Measurements from ENCODE around the gene ADARB2. TPM values are rescaled to one million over a fixed set of nuclear protein-coding genes. Genes with fewer than 3 reads are reported as not detected.
"Not testable (repeated sequence)": the region's sequence is repeated elsewhere in the genome, so short reads cannot be mapped to it uniquely, and the experiment has no call there.

ADARB2 gene
- total and polyA plus RNA-seq, 2 donors: 0.66 to 2.5 TPM

DNA sequence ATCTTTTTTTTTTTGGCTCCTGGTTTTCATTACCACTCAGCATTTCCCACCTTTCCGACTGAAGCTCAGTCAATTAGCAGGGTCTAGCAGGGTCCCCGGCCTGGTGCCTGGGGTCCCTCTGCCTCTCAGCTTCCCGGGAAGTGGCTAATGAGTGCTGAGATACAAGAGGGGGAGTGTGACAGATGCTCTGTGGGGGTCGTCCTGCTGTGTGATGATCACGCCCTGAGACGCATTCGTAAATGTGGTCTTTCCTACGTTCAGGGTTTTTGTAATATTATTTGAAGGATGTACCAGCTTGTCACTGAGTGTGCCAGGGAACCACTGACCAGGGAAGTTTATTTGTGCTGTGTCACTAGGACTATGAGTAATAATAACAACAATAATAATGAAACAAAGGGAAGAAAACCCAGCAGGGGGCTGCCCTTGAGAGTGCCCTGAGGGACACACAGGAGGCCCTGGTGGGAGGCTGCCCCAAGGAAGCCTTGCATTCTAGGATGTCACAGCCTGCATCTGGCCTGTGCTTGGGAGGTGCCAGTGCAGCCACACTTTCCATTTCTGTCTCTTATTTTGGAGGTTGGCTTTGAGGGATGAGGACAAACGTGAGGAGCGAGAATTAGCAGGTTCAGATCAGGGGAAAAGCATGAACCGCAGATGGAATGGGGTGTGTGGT is 337.8 kb downstream of the ADARB2 start:
- no peaks in the 10 kb centered on the region for H3K9me3 ChIP-seq (ENCODE audit: control insufficient read depth in 2 of 2, insufficient read depth in 1 of 2, low read length in 1 of 2)

DNA sequence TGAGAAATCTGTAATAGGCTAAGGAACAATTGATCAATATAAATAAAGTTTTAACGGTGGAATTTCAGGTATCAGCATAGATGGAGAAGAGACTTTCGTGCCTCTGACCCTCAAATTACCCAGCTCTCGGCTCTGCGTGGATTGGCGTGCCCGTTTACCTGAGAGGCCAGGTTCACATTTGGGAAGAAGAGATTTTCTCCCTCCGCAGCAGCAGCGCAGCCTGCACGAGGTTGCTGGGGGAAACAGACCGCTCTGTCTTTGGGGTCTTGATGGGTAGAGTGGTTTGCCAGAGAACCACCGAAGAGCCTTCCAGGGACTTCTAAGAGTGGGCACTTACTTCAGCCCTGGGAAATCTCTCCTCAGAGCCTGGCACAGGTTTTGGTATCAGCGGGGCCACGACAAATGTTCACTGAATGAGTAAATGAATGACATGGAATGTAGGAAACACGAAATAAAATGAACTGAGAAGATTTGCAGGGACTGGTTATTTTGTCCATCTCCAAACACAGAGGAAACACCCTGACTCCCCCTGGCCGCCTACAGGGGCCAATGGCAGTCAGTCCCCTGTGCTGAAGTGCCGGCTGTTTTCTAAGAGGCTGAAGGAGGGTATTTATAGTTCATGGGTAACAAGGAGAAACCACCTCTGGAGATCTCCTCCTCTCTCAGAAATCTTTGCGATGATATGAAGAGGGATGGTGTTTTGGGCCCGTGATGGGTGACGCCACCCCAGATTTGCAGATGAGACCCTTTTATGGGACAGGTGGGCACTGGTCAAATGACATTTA is 338.5 kb downstream of the ADARB2 start:
- WGBS: 94% methylated on average over 19 of the region's 19 CpGs
- Histone ChIP-seq H3K36me3 (ENCODE audit: control insufficient read depth in 2 of 2, insufficient read depth in 2 of 2, low read length in 1 of 2) (no peaks in the 10 kb centered on the region), H3K4me1 (ENCODE audit: control insufficient read depth in 2 of 2, insufficient read depth in 2 of 2, low read length in 2 of 2) (no peaks in the 10 kb centered on the region), H3K27ac (ENCODE audit: low read depth in 1 of 2, low read length in 1 of 2) (no peak overlapping the region), H3K4me3 (ENCODE audit: low read length in 2 of 2) (no peak overlapping the region), H3K9me3 (ENCODE audit: control insufficient read depth in 2 of 2, insufficient read depth in 1 of 2, low read length in 1 of 2) (no peaks in the 10 kb centered on the region), H3K27me3 (ENCODE audit: control insufficient read depth in 2 of 2, insufficient read depth in 1 of 2, low read length in 1 of 2) (no peaks in the 10 kb centered on the region)
- DNase-seq (ENCODE audit: low read depth in 6 of 9, low spot score in 9 of 9): no peak

More for the DNA sequence above, 337.8 kb downstream of the ADARB2 start:
- no peaks in the 10 kb centered on the region for H3K4me1 ChIP-seq (ENCODE audit: control insufficient read depth in 2 of 2, insufficient read depth in 2 of 2, low read length in 2 of 2)
- H3K36me3 ChIP-seq (ENCODE audit: control insufficient read depth in 2 of 2, insufficient read depth in 2 of 2, low read length in 1 of 2): no peaks in the 10 kb centered on the region
- H3K4me3 ChIP-seq (ENCODE audit: low read length in 2 of 2): no peak overlapping the region
- H3K27ac ChIP-seq (ENCODE audit: low read depth in 1 of 2, low read length in 1 of 2): no peak overlapping the region
- H3K27me3 ChIP-seq (ENCODE audit: control insufficient read depth in 2 of 2, insufficient read depth in 1 of 2, low read length in 1 of 2): no peaks in the 10 kb centered on the region
- no peak for DNase-seq (ENCODE audit: low read depth in 6 of 9, low spot score in 9 of 9)
- 84% methylated on average over 11 of the region's 11 CpGs for WGBS

DNA sequence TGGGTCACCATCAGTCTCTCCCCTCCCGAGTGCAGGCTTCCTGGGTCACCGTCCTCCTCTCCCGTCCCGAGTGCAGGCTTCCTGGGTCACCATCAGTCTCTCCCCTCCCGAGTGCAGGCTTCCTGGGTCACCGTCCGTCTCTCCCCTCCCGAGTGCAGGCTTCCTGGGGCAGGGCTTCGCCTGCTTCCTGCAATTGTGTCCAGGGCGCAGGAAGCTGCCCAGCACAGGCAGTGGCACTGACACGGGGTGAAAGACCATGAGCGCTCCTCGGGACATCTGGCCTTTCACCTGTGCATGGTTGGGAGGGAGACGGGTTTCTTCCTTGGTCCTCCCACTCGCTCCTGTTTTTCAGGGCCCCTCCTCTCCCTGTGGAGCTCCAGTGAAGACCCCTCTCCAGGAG is 339.2 kb downstream of the ADARB2 start:
- not testable (repeated sequence) for H3K27me3 ChIP-seq (ENCODE audit: control insufficient read depth in 2 of 2, insufficient read depth in 1 of 2, low read length in 1 of 2); H3K4me1 ChIP-seq (ENCODE audit: control insufficient read depth in 2 of 2, insufficient read depth in 2 of 2, low read length in 2 of 2); H3K27ac ChIP-seq (ENCODE audit: low read depth in 1 of 2, low read length in 1 of 2); H3K4me3 ChIP-seq (ENCODE audit: low read length in 2 of 2); H3K36me3 ChIP-seq (ENCODE audit: control insufficient read depth in 2 of 2, insufficient read depth in 2 of 2, low read length in 1 of 2); H3K9me3 ChIP-seq (ENCODE audit: control insufficient read depth in 2 of 2, insufficient read depth in 1 of 2, low read length in 1 of 2); DNase-seq (ENCODE audit: low read depth in 6 of 9, low spot score in 9 of 9)
- WGBS: 50% methylated on average over 15 of the region's 15 CpGs

DNA sequence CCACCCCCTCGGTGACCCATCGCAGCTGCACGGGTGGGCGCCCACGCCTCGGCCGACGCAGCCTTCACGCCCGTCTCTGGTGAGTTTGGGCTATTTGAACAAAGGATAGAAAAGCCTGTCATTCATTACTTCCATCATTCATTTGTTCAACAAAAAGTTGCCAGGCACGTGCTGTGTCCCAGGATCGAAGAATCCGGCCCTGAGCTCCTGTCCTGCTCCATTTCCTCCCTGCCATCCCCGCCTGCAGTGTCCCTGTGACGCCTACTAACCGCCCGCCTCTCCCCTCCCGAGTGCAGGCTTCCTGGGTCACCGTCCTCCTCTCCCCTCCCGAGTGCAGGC is 341.1 kb downstream of the ADARB2 start:
- Histone ChIP-seq H3K4me3 (ENCODE audit: low read length in 2 of 2) (no peak overlapping the region), H3K4me1 (ENCODE audit: control insufficient read depth in 2 of 2, insufficient read depth in 2 of 2, low read length in 2 of 2) (no peaks in the 10 kb centered on the region), H3K36me3 (ENCODE audit: control insufficient read depth in 2 of 2, insufficient read depth in 2 of 2, low read length in 1 of 2) (no peaks in the 10 kb centered on the region), H3K27ac (ENCODE audit: low read depth in 1 of 2, low read length in 1 of 2) (no peak overlapping the region), H3K9me3 (ENCODE audit: control insufficient read depth in 2 of 2, insufficient read depth in 1 of 2, low read length in 1 of 2) (no peaks in the 10 kb centered on the region), H3K27me3 (ENCODE audit: control insufficient read depth in 2 of 2, insufficient read depth in 1 of 2, low read length in 1 of 2) (no peaks in the 10 kb centered on the region)
- whole genome bisulfite sequencing: 88% methylated on average over 20 of the region's 20 CpGs
- DNase-seq (ENCODE audit: low read depth in 6 of 9, low spot score in 9 of 9): no peak

DNA sequence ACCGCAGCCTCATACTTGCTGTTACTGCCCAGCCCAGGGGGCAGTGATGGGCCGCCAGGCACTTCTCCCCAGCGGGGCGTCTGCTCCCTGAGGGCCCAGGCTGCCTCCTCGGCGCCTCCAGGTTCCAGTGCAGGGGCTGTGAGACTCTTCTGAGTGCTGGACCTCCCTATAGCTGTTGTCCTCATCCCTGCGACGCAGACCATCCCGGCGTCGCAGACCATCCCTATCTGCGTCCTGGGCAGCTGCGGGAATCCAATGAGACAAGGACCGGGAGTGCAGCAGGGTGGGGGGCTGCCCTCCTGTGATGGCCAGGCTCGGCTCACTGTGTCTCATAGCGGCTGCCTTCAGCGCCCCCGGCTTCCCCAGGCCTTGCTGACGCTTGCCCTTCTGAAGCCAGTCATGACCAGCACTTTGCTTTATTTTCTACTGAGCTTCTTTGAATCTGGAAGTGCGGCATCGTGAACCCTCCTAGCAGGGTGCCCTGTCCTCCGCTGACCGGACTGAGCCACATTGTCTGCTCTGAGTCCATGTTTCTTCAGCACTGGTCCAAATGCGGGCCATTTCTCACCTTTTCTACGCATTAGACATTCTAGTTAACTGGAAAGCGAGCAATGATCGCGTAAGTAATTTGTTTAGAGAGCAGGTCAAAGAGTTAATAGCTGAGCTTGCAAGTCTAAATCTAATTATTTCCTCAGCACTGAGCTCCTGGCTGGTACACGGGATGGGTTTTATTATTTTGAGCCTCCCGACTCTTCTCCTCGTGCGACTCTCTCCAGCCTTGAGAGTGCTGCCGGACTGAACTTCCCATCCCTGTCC is 341.6 kb downstream of the ADARB2 start:
- 94% methylated on average over 33 of the region's 33 CpGs for WGBS
- no peak for DNase-seq (ENCODE audit: low read depth in 6 of 9, low spot score in 9 of 9)
- H3K36me3 ChIP-seq (ENCODE audit: control insufficient read depth in 2 of 2, insufficient read depth in 2 of 2, low read length in 1 of 2): no peaks in the 10 kb centered on the region
- H3K27me3 ChIP-seq (ENCODE audit: control insufficient read depth in 2 of 2, insufficient read depth in 1 of 2, low read length in 1 of 2): no peaks in the 10 kb centered on the region
- H3K9me3 ChIP-seq (ENCODE audit: control insufficient read depth in 2 of 2, insufficient read depth in 1 of 2, low read length in 1 of 2): no peaks in the 10 kb centered on the region
- no peak overlapping the region for H3K27ac ChIP-seq (ENCODE audit: low read depth in 1 of 2, low read length in 1 of 2)
- no peaks in the 10 kb centered on the region for H3K4me1 ChIP-seq (ENCODE audit: control insufficient read depth in 2 of 2, insufficient read depth in 2 of 2, low read length in 2 of 2)
- no peak overlapping the region for H3K4me3 ChIP-seq (ENCODE audit: low read length in 2 of 2)

DNA sequence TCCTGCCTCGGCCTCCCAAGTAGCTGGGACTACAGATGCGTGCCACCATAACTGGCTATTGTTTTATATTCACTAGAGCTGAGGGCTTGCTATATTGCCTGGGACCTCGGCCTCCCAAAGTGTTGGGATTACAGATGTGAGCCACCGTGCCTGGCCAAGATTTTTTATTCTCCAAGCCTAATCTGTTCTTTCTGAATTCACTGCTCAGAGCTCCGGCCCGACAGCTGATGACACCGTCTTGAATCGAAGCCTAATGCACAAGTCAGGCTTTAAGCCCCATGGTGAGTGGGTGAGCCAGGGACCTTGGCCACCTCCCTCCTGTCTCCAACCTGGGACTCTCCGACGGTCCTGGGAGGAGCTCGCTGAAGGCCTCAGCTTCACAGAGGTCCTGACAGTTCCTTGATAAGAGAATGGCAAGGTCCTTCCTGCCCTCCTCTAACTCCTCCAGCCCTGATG is 342.3 kb downstream of the ADARB2 start:
- no peak for DNase-seq (ENCODE audit: low read depth in 6 of 9, low spot score in 9 of 9)
- Histone ChIP-seq H3K27ac (ENCODE audit: low read depth in 1 of 2, low read length in 1 of 2) (no peak overlapping the region), H3K27me3 (ENCODE audit: control insufficient read depth in 2 of 2, insufficient read depth in 1 of 2, low read length in 1 of 2) (no peaks in the 10 kb centered on the region), H3K4me1 (ENCODE audit: control insufficient read depth in 2 of 2, insufficient read depth in 2 of 2, low read length in 2 of 2) (no peaks in the 10 kb centered on the region), H3K9me3 (ENCODE audit: control insufficient read depth in 2 of 2, insufficient read depth in 1 of 2, low read length in 1 of 2) (no peaks in the 10 kb centered on the region), H3K4me3 (ENCODE audit: low read length in 2 of 2) (no peak overlapping the region), H3K36me3 (ENCODE audit: control insufficient read depth in 2 of 2, insufficient read depth in 2 of 2, low read length in 1 of 2) (no peaks in the 10 kb centered on the region)
- WGBS: 95% methylated on average over 11 of the region's 11 CpGs

DNA sequence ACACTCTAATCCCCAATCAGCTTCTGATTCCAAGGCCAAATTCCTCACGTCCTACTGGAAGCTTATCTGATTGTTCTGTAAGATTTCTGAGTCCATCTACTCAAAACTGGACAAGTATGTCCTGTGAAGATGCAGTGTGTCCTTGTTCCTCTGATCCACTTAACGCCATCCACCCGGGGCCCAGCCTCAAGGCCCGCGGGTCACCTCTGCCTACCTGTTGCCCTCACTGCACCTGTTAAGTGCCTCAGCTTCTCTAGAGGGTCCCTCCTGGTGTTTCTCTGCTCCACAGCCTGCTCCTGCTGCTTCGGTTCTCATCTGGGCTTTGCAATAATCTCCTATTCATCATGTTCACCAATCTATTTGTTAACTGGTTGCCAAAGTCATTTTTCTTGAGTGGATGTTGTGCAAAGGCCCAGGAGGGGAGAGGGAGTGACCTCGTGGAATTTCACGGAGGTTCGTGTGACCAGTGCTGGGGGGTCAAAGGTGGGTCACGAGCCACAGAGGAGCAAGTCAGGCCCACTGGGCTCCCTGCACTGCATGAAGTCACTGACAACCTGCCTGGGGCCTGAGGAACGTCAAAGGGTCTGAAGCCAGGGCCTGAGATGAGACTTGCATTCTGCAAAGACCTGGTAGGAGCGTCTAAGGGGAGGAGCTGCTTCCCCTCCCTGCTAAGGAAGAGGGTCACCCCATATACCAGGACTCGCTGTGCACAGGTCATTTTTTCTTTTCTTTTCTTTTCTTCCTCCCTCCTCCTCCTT is 343.0 kb downstream of the ADARB2 start:
- H3K27ac ChIP-seq (ENCODE audit: low read depth in 1 of 2, low read length in 1 of 2): no peak overlapping the region
- H3K36me3 ChIP-seq (ENCODE audit: control insufficient read depth in 2 of 2, insufficient read depth in 2 of 2, low read length in 1 of 2): no peaks in the 10 kb centered on the region
- 92% methylated on average over 13 of the region's 13 CpGs for WGBS
- H3K9me3 ChIP-seq (ENCODE audit: control insufficient read depth in 2 of 2, insufficient read depth in 1 of 2, low read length in 1 of 2): no peaks in the 10 kb centered on the region
- no peaks in the 10 kb centered on the region for H3K27me3 ChIP-seq (ENCODE audit: control insufficient read depth in 2 of 2, insufficient read depth in 1 of 2, low read length in 1 of 2)
- no peak overlapping the region for H3K4me3 ChIP-seq (ENCODE audit: low read length in 2 of 2)
- H3K4me1 ChIP-seq (ENCODE audit: control insufficient read depth in 2 of 2, insufficient read depth in 2 of 2, low read length in 2 of 2): no peaks in the 10 kb centered on the region
- DNase-seq (ENCODE audit: low read depth in 6 of 9, low spot score in 9 of 9): no peak

DNA sequence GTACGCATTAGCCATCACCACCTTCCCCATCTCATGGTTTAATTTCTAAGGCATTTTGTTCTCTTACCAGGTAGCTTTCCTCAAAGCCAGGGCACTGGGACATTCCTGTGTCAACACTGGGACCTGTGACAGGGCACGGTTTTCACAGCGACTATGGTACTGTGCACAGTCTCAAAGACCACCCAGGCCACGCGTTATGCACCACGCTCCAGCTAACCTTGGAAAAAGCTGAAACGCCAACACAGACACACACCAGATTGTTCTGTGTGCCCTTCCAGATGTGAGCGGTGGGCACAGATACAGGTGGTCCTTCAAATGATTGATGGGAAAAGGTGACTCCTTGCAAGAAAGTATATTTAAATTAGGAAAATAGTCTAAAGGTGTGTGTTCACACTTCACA is 343.8 kb downstream of the ADARB2 start:
- no peak for DNase-seq (ENCODE audit: low read depth in 6 of 9, low spot score in 9 of 9)
- Histone ChIP-seq H3K4me1 (ENCODE audit: control insufficient read depth in 2 of 2, insufficient read depth in 2 of 2, low read length in 2 of 2) (no peaks in the 10 kb centered on the region), H3K27ac (ENCODE audit: low read depth in 1 of 2, low read length in 1 of 2) (no peak overlapping the region), H3K9me3 (ENCODE audit: control insufficient read depth in 2 of 2, insufficient read depth in 1 of 2, low read length in 1 of 2) (no peaks in the 10 kb centered on the region), H3K36me3 (ENCODE audit: control insufficient read depth in 2 of 2, insufficient read depth in 2 of 2, low read length in 1 of 2) (no peaks in the 10 kb centered on the region), H3K27me3 (ENCODE audit: control insufficient read depth in 2 of 2, insufficient read depth in 1 of 2, low read length in 1 of 2) (no peaks in the 10 kb centered on the region), H3K4me3 (ENCODE audit: low read length in 2 of 2) (no peak overlapping the region)
- WGBS: 96% methylated on average over 8 of the region's 8 CpGs

Data from thymus (tissue), 11 donors.